HUES48 (cell line): Measurements from ENCODE around the gene ZNF526.

ENCODE experiments used
- H3K27ac ChIP-seq: one replicate; pipeline ENCODE4 v1.7.0; 2013; ENCODE audit warnings: low read depth, low read length, inconsistent platforms
- H3K27me3 ChIP-seq: 2 replicates; pipeline ENCODE4 v1.6.1; 2013; ENCODE audit warnings: mild to moderate bottlenecking, low read length; ENCODE audit not compliant: control insufficient read depth, insufficient read depth
- H3K36me3 ChIP-seq: 2 replicates; pipeline ENCODE4 v1.6.1; 2013; ENCODE audit warnings: low read length; ENCODE audit not compliant: control insufficient read depth, insufficient read depth
- H3K4me1 ChIP-seq: 2 replicates; pipeline ENCODE4 v1.6.1; 2013; ENCODE audit warnings: mild to moderate bottlenecking, low read length; ENCODE audit not compliant: control insufficient read depth, insufficient read depth
- H3K4me3 ChIP-seq: 2 replicates; pipeline ENCODE4 v1.5.1; 2013; ENCODE audit warnings: mild to moderate bottlenecking, low read depth, low read length
- H3K9ac ChIP-seq: 2 replicates; pipeline ENCODE4 v1.6.1; 2013; ENCODE audit warnings: mild to moderate bottlenecking, low read depth, low read length, moderate library complexity
- H3K9me3 ChIP-seq: 2 replicates; pipeline ENCODE4 v1.6.1; 2013; ENCODE audit warnings: low read length; ENCODE audit not compliant: control insufficient read depth, insufficient read depth

ZNF526 gene

DNA sequence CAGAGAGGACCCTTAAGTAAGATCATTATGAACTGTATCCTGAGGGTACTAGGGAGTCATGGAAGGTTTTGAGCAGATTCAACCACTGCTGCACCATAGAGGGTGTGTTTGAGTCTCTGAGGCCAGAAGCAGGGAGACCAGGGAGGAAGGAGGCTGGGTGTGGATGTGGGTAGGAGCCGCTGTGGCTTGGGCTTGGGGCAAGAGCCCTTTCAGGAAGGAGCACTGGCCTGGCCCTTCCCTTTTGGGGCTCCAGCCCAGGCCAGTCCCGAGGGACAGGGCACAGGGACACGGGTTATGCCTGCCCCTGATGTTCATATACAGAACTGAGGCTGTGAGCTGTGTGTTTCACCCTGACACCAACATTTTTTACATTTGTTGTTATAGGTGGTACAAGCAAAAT, 56.2 kb downstream of the ZNF526 start:
- H3K27ac ChIP-seq = no peak overlapping the region
- no peaks in the 10 kb centered on the region for H3K9me3 ChIP-seq
- H3K4me1 ChIP-seq = peaks cover 8% of the 10 kb centered on the region
- H3K9ac ChIP-seq = no peak overlapping the region
- H3K4me3 ChIP-seq = no peak overlapping the region
- peaks cover 22% of the 10 kb centered on the region for H3K36me3 ChIP-seq
- no peaks in the 10 kb centered on the region for H3K27me3 ChIP-seq

DNA sequence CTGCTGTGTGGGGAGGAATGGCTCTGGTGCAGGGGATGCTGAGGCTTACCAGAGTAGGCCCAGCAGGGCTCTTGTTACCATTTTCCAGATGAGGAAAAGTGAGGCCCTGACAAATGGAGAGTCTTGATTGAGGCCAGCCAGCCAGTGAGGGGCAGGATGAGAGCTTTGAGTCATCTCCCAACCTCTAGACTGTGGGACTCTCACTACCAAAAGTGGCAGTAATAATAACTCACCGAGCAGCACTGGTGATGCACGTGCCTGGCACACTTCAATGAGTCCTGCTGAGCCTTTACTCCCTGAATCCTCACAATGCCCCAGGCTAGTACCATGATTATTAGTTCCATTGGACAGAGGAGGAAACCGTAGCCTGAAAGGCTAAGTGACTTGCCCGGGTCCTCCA, 56.7 kb downstream of the ZNF526 start:
- no peaks in the 10 kb centered on the region for H3K27me3 ChIP-seq
- no peak overlapping the region for H3K9ac ChIP-seq
- peaks cover 22% of the 10 kb centered on the region for H3K36me3 ChIP-seq
- no peaks in the 10 kb centered on the region for H3K9me3 ChIP-seq
- peaks cover 10% of the 10 kb centered on the region for H3K4me1 ChIP-seq
- H3K4me3 ChIP-seq = no peak overlapping the region
- no peak overlapping the region for H3K27ac ChIP-seq
